PC-3 (cell line): ENCODE measurements around the gene PSAP.

Experiments
- CTCF ChIP-seq: fragments of 300-600 bp; sonication (generic); conservative IDR thresholded peaks from 2 replicates; pipeline ENCODE4 v1.5.1; 2017; ENCODE audit warnings: antibody characterized with exemption, low read depth, mild to moderate bottlenecking, low read length
- EZH2 ChIP-seq: fragments of 300-600 bp; sonication (generic); IDR thresholded peaks from one replicate; pipeline ENCODE4 v1.6.1; 2017; ENCODE audit warnings: antibody characterized with exemption, mild to moderate bottlenecking, low read length; ENCODE audit not compliant: unreplicated experiment
- EZH2phosphoT487 ChIP-seq: fragments of 300-600 bp; sonication (generic); IDR thresholded peaks from 2 replicates; pipeline ENCODE4 v1.6.1; 2018; ENCODE audit warnings: mild to moderate bottlenecking, antibody characterized with exemption, low read length, borderline replicate concordance

GRCh38 chr10:71857934-71858890, 7.2 kb upstream of the PSAP start:
- TF ChIP-seq CTCF, result no peak
- no peak for TF ChIP-seq EZH2
- TF ChIP-seq EZH2phosphoT487, result no peak
